Mesodermal cell (in vitro differentiated cells): ENCODE measurements around the gene F10. TPM values are rescaled to one million over a fixed set of nuclear protein-coding genes. Genes with fewer than 3 reads are reported as not detected.
"Not testable (repeated sequence)": the region's sequence is repeated elsewhere in the genome, so short reads cannot be mapped to it uniquely, and the experiment has no call there.

Experiments
- H3K27ac ChIP-seq: 2 replicates; pipeline ENCODE4 v1.7.0; 2013; ENCODE audit warnings: mild to moderate bottlenecking, low read depth, low read length, moderate library complexity; ENCODE audit not compliant: severe bottlenecking
- H3K36me3 ChIP-seq: 2 replicates; pipeline ENCODE4 v1.7.1; 2013; ENCODE audit warnings: mild to moderate bottlenecking, low read length, moderate library complexity; ENCODE audit not compliant: control insufficient read depth, insufficient read depth
- H3K4me1 ChIP-seq: one replicate; pipeline ENCODE4 v1.7.1; 2013; ENCODE audit warnings: mild to moderate bottlenecking, low read length; ENCODE audit not compliant: insufficient read depth, control insufficient read depth, poor library complexity, severe bottlenecking
- H3K4me3 ChIP-seq: 2 replicates; pipeline ENCODE4 v1.7.0; 2013; ENCODE audit warnings: low read length, control low read depth, mild to moderate bottlenecking; ENCODE audit not compliant: insufficient read depth, poor library complexity, severe bottlenecking; ENCODE audit errors: extremely low read depth
- H3K9me3 ChIP-seq: 2 replicates; pipeline ENCODE4 v1.7.1; 2013; ENCODE audit warnings: mild to moderate bottlenecking, low read length, moderate library complexity; ENCODE audit not compliant: control insufficient read depth
- WGBS, 2 experiments: methylation state at CpG; one replicate each; pipeline ENCODE4 v1.1.5; 2013; ENCODE audit warnings: missing lambda C conversion rate in 2 of 2; ENCODE audit not compliant: insufficient coverage in 2 of 2; 5-methylcytosine and 5-hydroxymethylcytosine counted together
- polyA plus RNA-seq, 2 experiments: library from polyadenylated mRNA; stranded (reverse); fragments of 50-300 nt; gene quantifications; one replicate each; pipeline ENCODE4 v1.2.3, GENCODE V29; 2013

The F10 gene
- 13.0 TPM for polyA plus RNA-seq (2013, experiment 1 of 2)
- 10.2 TPM for polyA plus RNA-seq (2013, experiment 2 of 2)

- Histone ChIP-seq H3K4me1 (peaks cover 3% of the 10 kb centered on the region), H3K9me3 (no peaks in the 10 kb centered on the region), H3K27ac (peak within 1 kb of the TSS; percentile 25), H3K36me3 (no peaks in the 10 kb centered on the region), H3K4me3 (peak within 1 kb of the TSS; percentile 11)
- 45 to 46% methylated on average over 14 to 23 of the region's 23 CpGs for WGBS, 2 experiments
Observed at GRCh38 chr13:113122550-113123225, at the start of gene F10. TSS of gene F10 (plus strand) at chr13:113122799. CDS start at chr13:113122856, 57 bp downstream.

- Histone ChIP-seq H3K4me1 (no peaks in the 10 kb centered on the region), H3K27ac (no peak overlapping the region), H3K4me3 (no peak overlapping the region), H3K9me3 (no peaks in the 10 kb centered on the region), H3K36me3 (no peaks in the 10 kb centered on the region)
- WGBS, 2 experiments: 92 to 93% methylated on average over 11 of the region's 11 CpGs
Observed at GRCh38 chr13:113073942-113074341, 48.7 kb upstream of the F10 start.

GRCh38 chr13:113074401-113074800 is 48.2 kb upstream of the F10 start:
- Histone ChIP-seq H3K4me3 (no peak overlapping the region), H3K27ac (no peak overlapping the region), H3K9me3 (no peaks in the 10 kb centered on the region), H3K36me3 (no peaks in the 10 kb centered on the region), H3K4me1 (no peaks in the 10 kb centered on the region)
- WGBS, 2 experiments: 96 to 97% methylated on average over 13 to 16 of the region's 18 CpGs

GRCh38 chr13:113074876-113075275 is 47.7 kb upstream of the F10 start:
- H3K9me3 ChIP-seq: no peaks in the 10 kb centered on the region
- WGBS, 2 experiments: 95 to 96% methylated on average over 15 to 18 of the region's 22 CpGs

GRCh38 chr13:113075711-113076110 is 46.9 kb upstream of the F10 start:
- WGBS, 2 experiments: 93 to 96% methylated on average over 13 to 17 of the region's 17 CpGs
- Histone ChIP-seq H3K27ac (no peak overlapping the region), H3K36me3 (no peaks in the 10 kb centered on the region), H3K4me1 (no peaks in the 10 kb centered on the region), H3K9me3 (no peaks in the 10 kb centered on the region), H3K4me3 (no peak overlapping the region)

More at GRCh38 chr13:113074876-113075275, 47.7 kb upstream of the F10 start:
- Histone ChIP-seq H3K4me1 (no peaks in the 10 kb centered on the region), H3K36me3 (no peaks in the 10 kb centered on the region), H3K27ac (no peak overlapping the region), H3K4me3 (no peak overlapping the region)

DNA sequence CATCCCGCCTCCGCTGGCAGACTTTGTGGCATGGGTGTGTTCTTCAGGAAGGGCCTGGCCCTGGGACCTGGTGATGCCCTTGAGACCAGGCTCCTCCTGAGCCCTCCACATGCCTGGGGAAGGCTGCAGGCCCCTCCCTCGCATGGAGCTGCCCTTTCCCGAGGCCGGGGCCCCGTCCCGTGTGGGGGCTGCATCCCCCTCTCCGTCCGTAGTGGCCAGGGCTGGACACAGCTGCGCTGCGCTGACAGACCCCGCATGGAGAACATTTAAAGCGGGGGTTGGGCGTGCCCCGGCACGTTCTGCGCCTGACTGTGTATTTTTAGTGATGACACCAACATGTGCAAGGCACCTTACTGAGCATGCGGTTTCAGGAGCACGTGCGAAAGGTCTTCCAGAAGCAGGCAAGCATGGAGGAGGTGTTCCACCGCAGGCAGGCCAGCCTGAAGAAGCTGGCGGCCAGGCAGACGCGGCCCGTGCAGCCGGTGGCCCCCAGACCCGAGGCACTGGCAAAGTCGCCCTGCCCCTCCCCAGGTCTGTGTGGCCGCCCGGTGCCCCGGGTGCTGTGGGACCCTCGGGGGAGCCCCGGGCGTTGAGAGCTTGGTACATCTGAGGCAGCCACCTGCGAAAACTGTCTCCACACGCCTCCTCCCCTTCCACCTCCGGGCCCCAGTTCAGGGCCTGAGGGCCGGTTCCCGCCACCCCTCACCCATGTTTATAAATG is 45.8 kb upstream of the F10 start:
- no peak overlapping the region for H3K4me3 ChIP-seq
- no peaks in the 10 kb centered on the region for H3K9me3 ChIP-seq
- WGBS, 2 experiments: 95 to 96% methylated on average over 34 to 37 of the region's 39 CpGs
- H3K4me1 ChIP-seq: no peaks in the 10 kb centered on the region
- no peaks in the 10 kb centered on the region for H3K36me3 ChIP-seq
- H3K27ac ChIP-seq: no peak overlapping the region

GRCh38 chr13:113077566-113077952 is 45.0 kb upstream of the F10 start:
- Histone ChIP-seq H3K36me3 (no peaks in the 10 kb centered on the region), H3K4me3 (no peak overlapping the region), H3K9me3 (no peaks in the 10 kb centered on the region), H3K4me1 (no peaks in the 10 kb centered on the region), H3K27ac (no peak overlapping the region)
- 94% methylated on average over 11 to 20 of the region's 20 CpGs for WGBS, 2 experiments

- Histone ChIP-seq H3K4me1 (no peaks in the 10 kb centered on the region), H3K27ac (no peak overlapping the region), H3K4me3 (no peak overlapping the region), H3K9me3 (no peaks in the 10 kb centered on the region), H3K36me3 (no peaks in the 10 kb centered on the region)
- WGBS, 2 experiments: 94% methylated on average over 31 to 41 of the region's 42 CpGs
Observed at GRCh38 chr13:113077953-113078901, 44.4 kb upstream of the F10 start.

DNA sequence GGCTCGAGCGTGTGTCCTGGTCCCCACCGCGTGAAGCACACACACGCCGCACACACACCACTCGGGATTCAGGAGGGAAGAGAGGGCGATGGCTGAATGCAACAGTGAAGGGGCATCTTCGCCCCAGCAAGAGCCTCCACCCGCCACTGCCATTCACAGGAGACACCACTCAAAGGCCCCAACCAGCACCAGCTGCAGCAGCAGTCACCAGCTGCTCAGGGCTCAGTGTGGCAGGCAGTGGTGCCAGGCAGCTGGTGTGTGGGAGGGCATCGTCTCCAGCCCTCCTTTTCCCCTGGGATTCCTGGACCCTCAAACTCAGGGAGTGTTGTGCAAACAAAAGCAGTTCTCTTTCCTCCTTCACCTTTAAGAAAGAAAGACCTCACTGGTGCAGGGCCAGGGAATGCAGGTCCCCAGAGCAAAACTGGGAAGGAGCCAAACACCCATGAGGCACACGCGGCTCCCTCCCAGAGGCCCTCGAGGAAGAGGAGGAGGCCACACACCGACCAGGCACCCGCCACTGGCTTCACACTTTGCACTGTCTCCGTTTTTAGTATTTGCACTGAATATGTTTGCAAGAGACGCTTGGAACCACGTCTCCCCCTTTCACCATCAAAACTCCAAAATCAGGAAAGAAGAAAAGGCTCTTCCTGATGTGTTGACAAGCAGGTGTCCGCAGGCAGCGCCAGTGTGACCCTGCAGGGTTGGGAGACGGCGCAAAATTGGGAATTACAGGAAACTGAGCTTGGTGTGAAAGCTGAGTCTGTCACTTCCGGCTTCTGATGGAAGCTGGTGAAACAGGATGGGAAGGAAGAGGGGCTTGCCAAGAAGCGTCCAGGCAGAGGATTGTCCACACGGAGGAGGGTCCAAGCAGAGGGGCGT is 43.5 kb upstream of the F10 start:
- Histone ChIP-seq H3K36me3 (no peaks in the 10 kb centered on the region), H3K4me1 (no peaks in the 10 kb centered on the region), H3K27ac (no peak overlapping the region), H3K4me3 (no peak overlapping the region), H3K9me3 (no peaks in the 10 kb centered on the region)
- 84 to 90% methylated on average over 20 to 23 of the region's 27 CpGs for WGBS, 2 experiments

DNA sequence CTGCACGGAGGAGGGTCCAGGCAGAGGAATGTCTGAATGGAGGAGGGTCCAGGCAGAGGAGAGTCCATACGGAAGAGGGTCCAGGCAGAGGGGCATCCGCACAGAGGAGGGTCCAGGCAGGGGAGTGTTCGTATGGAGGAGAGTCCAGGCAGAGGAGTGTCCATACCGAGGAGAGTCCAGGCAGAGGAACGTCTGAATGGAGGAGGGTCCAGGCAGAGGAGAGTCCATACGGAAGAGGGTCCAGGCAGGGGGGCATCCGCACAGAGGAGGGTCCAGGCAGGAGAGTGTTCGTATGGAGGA is 42.9 kb upstream of the F10 start:
- not testable (repeated sequence) for H3K36me3 ChIP-seq, H3K9me3 ChIP-seq, H3K4me3 ChIP-seq, H3K4me1 ChIP-seq, H3K27ac ChIP-seq
- 68 to 74% methylated on average over 3 to 6 of the region's 9 CpGs for WGBS, 2 experiments
